K562 (cell line): ENCODE results near the gene ZCCHC24. TPM values are rescaled to one million over a fixed set of nuclear protein-coding genes. Genes with fewer than 3 reads are reported as not detected.

Experiments used
- ATAC-seq: fragments of 200-7000 bp; cut with Tn5 transposase; 3 replicates; pipeline ENCODE4 v1.9.1; 2020; ENCODE audit warnings: moderate library complexity
- BruUV-seq: library from RNA; stranded (reverse); fragments of 400-500 nt; replicated peaks from 2 replicates; lab custom pipeline; 2021; lab: Mats Ljungman, UMichigan
- CTCF ChIA-PET: fragments of 300-600 bp; formaldehyde crosslinking; extraction: SDS; loops from one replicate; lab custom pipeline; 2021; ENCODE audit warnings: low intra/inter-chr PET ratio; lab: Yijun Ruan, JAX
- POLR2A ChIA-PET: fragments of 300-600, 350-650 bp; sonication (Branson Sonifier 250); formaldehyde crosslinking; extraction: SDS; loops from one replicate; lab custom pipeline; 2021; ENCODE audit warnings: antibody characterized with exemption, inconsistent platforms; lab: Yijun Ruan, JAX
- DNase-seq, 4 experiments: peaks; one replicate each; pipeline versions ENCODE4 v3.0.0 to v3.0.0-alpha.2; 2011 to 2018; ENCODE audit warnings: low spot score in 3 of 4, mixed read lengths in 3 of 4; ENCODE audit errors: extremely low read depth in 1 of 4
- FAIRE-seq: peaks from 2 replicates; lab custom pipeline; 2011; peaks lifted over from hg19 to GRCh38; lab: Jason Lieb, UNC
- H2AFZ ChIP-seq: 2 replicates; pipeline ENCODE4 v1.6.0; 2011; ENCODE audit warnings: low read depth, low read length, control low read depth, inconsistent platforms
- H3K27ac ChIP-seq: fragments of 200-600 bp; 3 replicates; pipeline ENCODE4 v1.8.0; 2011; ENCODE audit warnings: low read depth, mild to moderate bottlenecking, control low read depth, inconsistent platforms, low read length, moderate library complexity, mixed read lengths; ENCODE audit errors: extremely low read depth
- H3K27me3 ChIP-seq, 2 experiments: fragments of 300-600 bp in 1 of 2; 2 replicates in 1 of 2; 3 replicates in 1 of 2; pipeline versions ENCODE4 v1.6.0 to v1.8.0; 2011; ENCODE audit warnings: inconsistent platforms in 2 of 2, low read length in 2 of 2, mild to moderate bottlenecking in 1 of 2, mixed read lengths in 1 of 2, moderate library complexity in 1 of 2; ENCODE audit not compliant: control insufficient read depth in 2 of 2, insufficient read depth in 2 of 2
- H3K36me3 ChIP-seq: fragments of 300-600 bp; 3 replicates; pipeline ENCODE4 v1.8.0; 2011; ENCODE audit warnings: mild to moderate bottlenecking, low read length, inconsistent platforms; ENCODE audit not compliant: control insufficient read depth, insufficient read depth
- H3K4me1 ChIP-seq, 2 experiments: fragments of 200-600 bp in 1 of 2; replicated peaks in 1 of 2; 2 replicates in 1 of 2; 3 replicates in 1 of 2; pipeline versions ENCODE4 v1.5.1 to v1.8.0; 2011; ENCODE audit warnings: inconsistent platforms in 2 of 2, low read length in 2 of 2, mild to moderate bottlenecking in 1 of 2, mixed read lengths in 1 of 2, moderate library complexity in 1 of 2; ENCODE audit not compliant: control insufficient read depth in 2 of 2, insufficient read depth in 2 of 2
- H3K4me2 ChIP-seq: 2 replicates; pipeline ENCODE4 v1.6.1; 2011; ENCODE audit warnings: low read length, control low read depth, inconsistent platforms, mixed read lengths; ENCODE audit not compliant: insufficient read depth
- H3K4me3 ChIP-seq: fragments of 200-600 bp; sonication (generic), shearing (Covaris generic); 2 replicates; pipeline ENCODE4 v1.5.1; 2016; ENCODE audit warnings: control low read depth, inconsistent platforms
- H3K79me2 ChIP-seq: fragments of 200-600 bp; 3 replicates; pipeline ENCODE4 v1.8.0; 2011; ENCODE audit warnings: low read length, inconsistent platforms; ENCODE audit not compliant: control insufficient read depth, insufficient read depth
- H3K9ac ChIP-seq, 2 experiments: 2 replicates each; pipeline versions ENCODE4 v1.6.0 to v1.6.1; 2011; ENCODE audit warnings: low read depth in 2 of 2, low read length in 2 of 2, control low read depth in 1 of 2, inconsistent platforms in 1 of 2, mild to moderate bottlenecking in 1 of 2, mixed read lengths in 1 of 2; ENCODE audit not compliant: insufficient read depth in 1 of 2
- H3K9me1 ChIP-seq: one replicate; pipeline ENCODE4 v1.6.0; 2011; ENCODE audit warnings: inconsistent platforms, mild to moderate bottlenecking, low read length, moderate library complexity; ENCODE audit not compliant: control insufficient read depth, insufficient read depth
- H3K9me3 ChIP-seq: replicated peaks from 2 replicates; pipeline ENCODE4 v1.5.1; 2011; ENCODE audit warnings: low read depth, low read length, inconsistent platforms; ENCODE audit not compliant: control insufficient read depth, insufficient read depth
- H4K20me1 ChIP-seq: replicated peaks from 2 replicates; pipeline ENCODE4 v1.6.1; 2011; ENCODE audit warnings: low read length, inconsistent platforms, mixed read lengths; ENCODE audit not compliant: control insufficient read depth, insufficient read depth
- CREB1 ChIP-seq, 2 experiments: sonication (generic) in 1 of 2; formaldehyde crosslinking in 1 of 2; IDR thresholded peaks; 2 replicates each; pipeline versions ENCODE4 v1.6.1 to v1.8.0; 2012 to 2022; ENCODE audit warnings: inconsistent platforms in 1 of 2, mild to moderate bottlenecking in 1 of 2, missing genetic modification reagents in 1 of 2, moderate library complexity in 1 of 2
- CTCF ChIP-seq, 3 experiments: IDR thresholded peaks in 2 of 3; conservative IDR thresholded peaks in 1 of 3; 2 replicates each; pipeline ENCODE4 v1.5.1; 2011 to 2012; ENCODE audit warnings: low read length in 3 of 3, mild to moderate bottlenecking in 3 of 3, control low read depth in 2 of 3, improper control_type of control experiment in 1 of 3, inconsistent platforms in 1 of 3, low read depth in 1 of 3, mixed read lengths in 1 of 3, moderate library complexity in 1 of 3; ENCODE audit not compliant: insufficient read depth in 2 of 3
- CTCFL ChIP-seq: IDR thresholded peaks from 2 replicates; pipeline ENCODE4 v1.6.1; 2011; ENCODE audit warnings: borderline replicate concordance, low read depth, mild to moderate bottlenecking, moderate library complexity, low read length; ENCODE audit not compliant: insufficient read depth, poor library complexity, severe bottlenecking
- FOXP4 ChIP-seq: sonication (generic); formaldehyde crosslinking; IDR thresholded peaks from 2 replicates; pipeline ENCODE4 v1.8.0; 2022; ENCODE audit warnings: mild to moderate bottlenecking, missing genetic modification reagents, borderline replicate concordance
- MAX ChIP-seq: sonication (generic); formaldehyde crosslinking; IDR thresholded peaks from 2 replicates; pipeline ENCODE4 v1.9.0; 2022; ENCODE audit warnings: mild to moderate bottlenecking, missing genetic modification reagents
- SREBF1 ChIP-seq: fragments of 150-350 bp; IDR thresholded peaks from 2 replicates; pipeline ENCODE4 v1.6.1; 2014; ENCODE audit warnings: antibody characterized with exemption, low read depth, low read length, borderline replicate concordance
- TGIF2 ChIP-seq: sonication (generic); formaldehyde crosslinking; IDR thresholded peaks from 2 replicates; pipeline ENCODE4 v1.8.1; 2022; ENCODE audit warnings: mild to moderate bottlenecking, missing genetic modification reagents, moderate library complexity
- ZBTB1 ChIP-seq: sonication (generic); formaldehyde crosslinking; IDR thresholded peaks from 2 replicates; pipeline ENCODE4 v1.8.1; 2023; ENCODE audit warnings: missing genetic modification reagents, low read depth, mild to moderate bottlenecking, borderline replicate concordance
- ZNF41 ChIP-seq: fragments of 250-450 bp; sonication (Bioruptor Pico); conservative IDR thresholded peaks from 2 replicates; pipeline ENCODE4 v1.4.0; 2020; ENCODE audit warnings: mild to moderate bottlenecking
- ZNF764 ChIP-seq: fragments of 250-450 bp; sonication (Bioruptor Pico); IDR thresholded peaks from 2 replicates; pipeline ENCODE4 v1.4.0; 2020; ENCODE audit warnings: low read depth, mild to moderate bottlenecking, moderate library complexity
- WGBS: fragments of 100-300 bp; shearing (Covaris generic); methylation state at CpG from one replicate; pipeline ENCODE4 v1.1.6; 2016; ENCODE audit warnings: low coverage, mixed read lengths; ENCODE audit not compliant: insufficient coverage; ENCODE audit errors: missing lambda C conversion rate; 5-methylcytosine and 5-hydroxymethylcytosine counted together
- in situ Hi-C: fragments of 300-500 bp; cut with MboI; formaldehyde crosslinking; loops from 4 replicates; pipeline ENCODE4 v1.15.0; 2018; ENCODE audit warnings: inconsistent platforms, mixed read lengths
- intact Hi-C: fragments of 100-400 bp; cut with micrococcal nuclease; formaldehyde crosslinking; loops from 2 replicates; pipeline ENCODE4 v1.14.2; 2022
- polyA plus RNA-seq, 8 experiments: library from polyadenylated mRNA; depleted of rRNA in 4 of 8; stranded (reverse) in 5 of 8; unstranded in 3 of 8; fragments of >200 nt; fragmentation: Nextera tagmentation in 2 of 8; fragmentation: Illumina TruSeq in 1 of 8; extraction: Ambion mirVana in 2 of 8; extraction: Trizol in 1 of 8; gene quantifications; 2 replicates each; pipeline versions ENCODE4 v1.2.1 to v1.2.3, GENCODE V29; 2011 to 2014; ENCODE audit warnings: inconsistent platforms in 1 of 8, missing spikeins in 1 of 8
- total RNA-seq, 7 experiments: library from RNA; depleted of rRNA in 6 of 7; stranded (reverse); fragments of >200 nt in 6 of 7; fragmentation: Illumina TruSeq in 2 of 7; extraction: Trizol in 2 of 7; gene quantifications; 2 replicates each; pipeline versions ENCODE4 v1.2.1 to v1.2.3, GENCODE V29; 2011 to 2021; ENCODE audit warnings: low replicate concordance in 1 of 7

Gene ZCCHC24
- total and polyA plus RNA-seq, 9 of the 15 experiments (the other 6 are each of a cell fraction or from before 2014, with no cell fraction given): 0.84 to 11.0 (median 4.6) TPM

GRCh38 chr10:79468841-79469585, 23.6 kb upstream of the ZCCHC24 start (continued):
- no peak for TF ChIP-seq ZNF41 (CRISPR knock-in tag)

- H2AFZ ChIP-seq: peak overlapping the region; percentile 78
- WGBS: 31% methylated on average over 3 of the region's 3 CpGs
- H3K4me2 ChIP-seq: peak overlapping the region; percentile 24
- no peak overlapping the region for H3K27ac ChIP-seq
- intact Hi-C loops (no loop called here), in situ Hi-C loops (no loop called here)
- ChIA-PET CTCF (interaction anchor here (0.6 to 2.3 kb wide), 6 partner anchors 20 to 175 kb away, joined by 3 to 22 read pairs (median 3); no protein-coding TSS in a partner anchor), POLR2A (interaction anchor here (0.6 to 1.3 kb wide), 6 partner anchors 13 to 177 kb away, joined by 3 to 4 read pairs (median 3); no protein-coding TSS in a partner anchor)
- peak overlapping the region; percentile 26 to 59; a peak in 3 of 4 replicates for H3K9ac ChIP-seq
- no peak overlapping the region for H3K4me3 ChIP-seq
- H3K36me3 ChIP-seq: no peaks in the 10 kb centered on the region
- no peaks in the 10 kb centered on the region for H4K20me1 ChIP-seq
- peaks cover 6 to 19% of the 10 kb centered on the region in 2 experiments; a peak in 3 of 5 replicates for H3K4me1 ChIP-seq
- FAIRE-seq (peak; percentile 35), DNase-seq (peak; percentile 56 to 67 (median 62)), ATAC-seq (peak; percentile 72)
- H3K9me3 ChIP-seq: no peaks in the 10 kb centered on the region
- no peaks in the 10 kb centered on the region for H3K79me2 ChIP-seq
- no peaks in the 10 kb centered on the region for H3K9me1 ChIP-seq
- peaks cover 0 to 11% of the 10 kb centered on the region in 2 experiments; a peak in 2 of 5 replicates for H3K27me3 ChIP-seq
- BruUV-seq: no TSS peak
- TF ChIP-seq TGIF2 (CRISPR knock-in tag) (no peak), CTCF (IDR thresholded peaks at IDR 0.05 in 2 of 3, conservative IDR thresholded peaks at IDR 0.05 in 1 of 3; ENCODE audit: insufficient read depth in 2 of 3, low read depth in 1 of 3, low read length in 3 of 3) (peak; percentile 29 to 51 (median 46); a peak in 4 of 6 replicates), ZBTB1 (0 out of 2 replicates have a peak, but pooled peaks have one; percentile 45), CREB1 (IDR thresholded peaks at IDR 0.05) (no peak), CREB1 (CRISPR knock-in tag; IDR thresholded peaks at IDR 0.05) (0 out of 2 replicates have a peak, but pooled peaks have one; percentile 18), MAX (no peak), CTCFL (peak; percentile 30), ZNF764 (CRISPR knock-in tag) (no peak), SREBF1 (0 out of 2 replicates have a peak, but pooled peaks have one; percentile 5), FOXP4 (CRISPR knock-in tag) (no peak)
These were observed 22.7 kb upstream of the ZCCHC24 start for GRCh38 chr10:79468015-79468560.
